ENCODE measurements around the gene TAL1. TPM values are rescaled to one million over a fixed set of nuclear protein-coding genes. Genes with fewer than 3 reads are reported as not detected.

TAL1 gene
- polyA plus RNA-seq, 3 donors = 5.2 to 5.6 (median 5.5) TPM

DNA sequence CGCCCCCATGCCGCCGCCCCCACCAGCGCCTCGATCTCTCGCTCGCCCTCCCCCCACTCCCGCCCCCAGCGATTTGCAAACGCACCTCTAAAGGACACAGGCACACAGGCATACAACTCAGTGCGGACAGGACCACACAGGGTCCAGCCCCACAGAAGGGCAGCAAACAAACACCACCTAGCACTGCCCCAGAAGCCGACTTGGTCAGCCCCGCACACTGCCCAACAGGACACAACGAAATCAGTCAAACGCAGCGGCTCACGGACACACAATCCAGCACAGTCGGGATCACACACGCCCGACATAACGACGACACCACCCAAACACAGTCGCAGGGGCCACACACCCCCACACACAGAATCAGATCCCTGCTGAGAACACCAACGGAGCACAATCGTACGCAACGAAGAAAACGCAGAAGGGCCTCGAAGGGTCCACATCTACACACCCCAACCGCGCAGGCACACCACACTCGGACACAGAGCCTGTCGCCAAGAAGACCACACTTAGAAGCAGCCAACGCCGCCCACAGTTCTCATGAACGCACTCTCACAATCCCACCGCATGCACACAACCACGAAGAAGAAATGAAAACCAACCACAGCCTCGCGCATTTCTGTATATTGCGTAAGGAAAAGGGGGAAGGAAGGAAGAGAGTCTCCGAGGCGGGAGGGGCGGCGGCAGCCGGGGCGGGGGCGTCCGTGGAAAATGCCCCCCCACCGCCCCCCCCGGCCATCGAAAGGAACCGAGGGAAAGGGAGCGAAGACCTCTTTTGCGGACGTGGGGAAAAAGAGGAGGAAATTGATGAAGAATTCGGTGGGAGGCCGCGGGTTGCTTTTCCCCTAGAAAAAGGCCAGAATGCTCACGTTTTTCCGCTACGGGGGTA, 481 bp downstream of the TAL1 start:
- no peak for DNase-seq (ENCODE audit: extremely low read depth in 1 of 11, low read depth in 9 of 11, low spot score in 4 of 11)

DNA sequence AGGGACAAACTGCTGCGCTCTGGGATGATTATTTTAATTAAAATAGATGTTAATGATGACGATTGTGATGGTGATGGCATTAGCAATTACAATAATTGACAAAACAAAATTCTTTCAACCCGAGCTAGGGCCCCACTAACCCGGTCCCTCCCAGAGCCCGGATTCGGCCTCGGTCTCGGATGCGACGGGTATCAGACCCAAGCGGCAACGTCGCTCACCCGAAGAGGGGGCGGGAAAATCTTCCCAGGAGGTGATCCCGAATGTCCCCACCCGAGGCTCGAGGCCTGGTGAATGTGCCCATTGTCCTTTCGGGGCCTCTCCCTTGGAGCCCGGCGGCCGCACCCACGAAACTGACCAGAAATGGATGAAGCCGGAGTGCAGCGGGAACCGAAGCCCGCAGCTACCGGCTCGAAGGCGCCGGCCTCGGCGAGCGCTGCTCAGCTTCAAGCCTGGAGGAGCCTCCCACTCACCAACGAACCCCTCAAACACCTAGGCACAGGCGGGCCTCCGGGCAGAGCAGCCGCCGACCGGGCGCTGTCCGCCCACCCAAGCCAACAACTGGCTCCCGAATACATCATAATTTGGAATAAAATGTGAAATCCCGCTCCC, 1.2 kb downstream of the TAL1 start:
- DNase-seq (ENCODE audit: extremely low read depth in 1 of 11, low read depth in 9 of 11, low spot score in 4 of 11) = no peak

DNA sequence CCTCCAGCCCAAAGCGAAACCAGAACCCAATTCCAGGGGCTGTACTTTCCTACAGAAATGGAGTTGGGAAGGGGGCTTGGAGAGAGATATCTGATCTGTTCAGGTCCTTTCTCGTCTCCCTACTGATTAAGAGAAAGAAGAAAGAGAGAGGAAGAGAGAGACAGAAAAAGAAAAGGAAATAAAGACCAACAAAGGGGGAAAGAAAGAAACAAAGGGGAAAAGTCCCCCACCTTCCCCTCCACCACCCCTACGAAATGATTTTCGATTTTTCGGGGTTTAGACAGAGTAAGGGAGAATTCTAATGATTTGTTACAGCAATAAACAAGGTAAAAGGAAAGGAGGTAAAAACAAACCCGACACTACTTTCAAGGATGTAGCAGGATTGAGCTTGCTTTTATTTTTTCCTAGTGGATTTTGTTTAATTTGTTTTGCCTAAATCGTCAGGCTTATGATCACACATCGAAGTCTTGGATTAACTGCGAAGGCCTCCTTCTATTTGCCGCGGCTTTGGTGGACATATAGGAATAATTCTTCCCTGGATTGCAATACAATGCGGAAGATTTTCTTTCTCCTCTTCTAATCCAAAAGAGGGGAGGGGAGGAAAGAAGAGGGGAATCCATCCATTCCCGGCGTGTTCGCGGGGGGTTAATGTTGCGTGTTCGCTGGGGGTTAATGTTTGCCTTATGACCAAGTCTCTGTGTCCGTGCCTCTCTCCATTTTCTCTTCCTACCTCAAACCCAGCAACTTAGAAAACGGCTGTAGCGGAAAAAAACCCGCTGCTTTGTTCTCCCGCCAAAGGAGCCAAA, 1.9 kb downstream of the TAL1 start:
- no peak for DNase-seq (ENCODE audit: extremely low read depth in 1 of 11, low read depth in 9 of 11, low spot score in 4 of 11)

DNA sequence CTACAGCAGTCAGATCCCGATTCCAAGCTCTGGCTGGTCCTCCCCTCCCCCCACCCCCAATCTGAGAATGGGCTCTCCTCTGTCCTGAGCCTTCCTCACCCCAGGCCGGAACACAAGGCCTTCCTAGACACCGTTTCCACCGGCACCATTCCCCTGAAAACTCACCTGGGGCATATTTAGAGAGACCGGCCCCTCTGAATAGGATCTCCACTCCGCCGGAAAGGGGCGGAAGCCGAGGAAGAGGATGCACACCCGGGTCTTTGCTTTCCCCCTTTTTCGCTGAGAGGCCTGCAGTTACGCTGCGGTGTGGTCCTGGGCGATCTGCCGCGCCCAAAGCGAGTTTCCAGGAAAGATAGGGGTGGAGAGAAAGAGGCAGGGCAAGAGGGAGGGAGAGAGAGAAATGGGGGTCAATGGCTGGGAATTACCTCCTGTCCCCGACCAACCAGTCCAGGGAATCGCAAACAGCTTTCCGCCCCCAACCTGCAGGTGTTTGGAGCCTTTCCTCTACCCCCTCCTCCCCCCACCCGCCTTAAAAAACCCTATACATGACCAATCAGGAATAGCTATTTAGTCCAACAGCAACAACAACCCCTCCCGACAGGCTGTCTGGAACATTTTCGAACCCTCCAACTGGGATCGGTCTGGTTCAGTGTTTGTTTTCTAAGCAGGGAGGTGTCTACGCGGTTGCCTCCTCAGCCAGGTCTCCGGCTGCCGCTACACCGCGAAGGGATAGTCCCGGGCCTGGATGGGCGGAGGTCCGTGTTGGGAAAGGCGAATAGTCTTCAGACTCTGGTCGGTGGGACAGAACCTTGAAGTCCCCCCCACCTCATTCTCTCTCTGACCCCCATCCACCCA, 2.8 kb downstream of the TAL1 start:
- no peak for DNase-seq (ENCODE audit: extremely low read depth in 1 of 11, low read depth in 9 of 11, low spot score in 4 of 11)

DNA sequence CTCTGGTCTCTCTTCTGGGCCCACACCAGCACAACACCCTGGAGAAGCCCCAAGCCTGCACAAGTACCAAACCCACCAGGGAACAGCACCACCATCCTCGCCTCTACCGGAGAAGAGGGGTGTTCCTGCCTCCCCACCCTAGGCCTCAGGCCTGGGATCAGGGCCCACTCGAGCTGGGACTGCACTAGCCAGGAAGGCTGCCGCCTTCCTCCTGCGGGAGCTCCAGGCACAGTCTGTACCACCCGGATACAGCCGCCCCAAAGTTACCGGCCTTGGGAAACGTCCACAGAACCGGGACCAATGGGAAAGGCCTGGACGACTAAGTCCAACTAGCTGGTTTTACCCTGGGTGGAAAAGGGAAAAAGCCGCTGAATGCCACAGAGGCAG, 3.4 kb downstream of the TAL1 start:
- no peak for DNase-seq (ENCODE audit: extremely low read depth in 1 of 11, low read depth in 9 of 11, low spot score in 4 of 11)

DNA sequence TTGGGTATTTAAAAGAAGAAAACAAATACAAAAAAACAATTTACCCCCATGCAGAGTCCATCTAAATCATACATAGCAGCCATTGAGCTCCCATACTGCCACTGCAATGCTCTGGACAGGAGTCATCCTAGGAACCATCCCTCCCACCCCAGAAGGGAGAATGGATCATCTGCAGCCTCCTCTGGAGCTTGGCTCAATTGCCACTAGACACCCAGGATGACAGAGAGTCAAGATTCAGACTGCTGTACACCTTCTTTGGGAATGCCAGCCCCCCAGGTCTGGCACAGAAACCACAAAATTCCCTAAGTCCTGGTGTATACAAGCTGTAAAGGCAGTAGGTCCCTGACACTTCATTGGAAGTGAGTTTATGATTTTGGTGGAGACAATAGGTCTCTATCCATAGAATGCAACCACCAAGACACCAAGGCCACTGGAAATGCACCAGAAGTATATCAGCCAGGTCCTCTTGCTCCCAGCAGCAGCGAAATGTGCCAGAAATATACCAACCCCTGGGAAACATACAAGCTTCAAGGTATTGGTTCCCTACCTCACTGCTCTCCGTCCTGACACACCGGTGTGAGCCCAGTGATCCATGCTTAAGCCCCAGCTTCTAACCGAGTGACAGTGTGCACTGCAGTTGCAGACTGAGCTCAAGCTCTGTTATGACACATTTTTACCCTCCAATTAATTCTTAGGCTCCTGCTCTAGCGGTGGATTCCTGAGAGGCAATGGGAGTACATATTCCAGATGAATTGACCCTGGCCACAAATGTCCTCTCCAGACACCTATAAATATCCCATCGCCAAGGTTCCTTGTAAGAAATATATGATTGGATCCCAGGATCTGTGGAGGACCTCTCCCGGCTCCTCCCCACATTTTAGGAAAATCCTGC, 4.4 kb downstream of the TAL1 start:
- DNase-seq (ENCODE audit: extremely low read depth in 1 of 11, low read depth in 9 of 11, low spot score in 4 of 11) = no peak

DNA sequence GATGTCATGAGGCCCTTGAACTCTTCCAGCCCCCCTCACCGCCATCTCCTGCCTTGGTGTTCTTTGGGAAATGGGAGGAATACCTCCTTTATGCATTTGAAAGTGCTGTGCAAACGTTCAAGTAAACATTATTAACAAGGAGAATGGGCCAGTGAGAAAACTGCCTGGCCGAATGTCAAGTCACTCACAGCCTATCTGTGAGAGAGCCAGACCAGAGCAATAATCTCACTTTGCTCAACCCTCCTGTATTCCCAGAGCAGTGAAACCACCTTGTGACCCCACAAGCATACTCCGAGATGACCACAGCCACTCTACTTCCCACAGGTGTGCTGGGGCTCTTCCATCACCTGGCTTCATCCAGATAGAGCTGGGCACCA, 5.2 kb downstream of the TAL1 start:
- DNase-seq (ENCODE audit: extremely low read depth in 1 of 11, low read depth in 9 of 11, low spot score in 4 of 11) = no peak

DNA sequence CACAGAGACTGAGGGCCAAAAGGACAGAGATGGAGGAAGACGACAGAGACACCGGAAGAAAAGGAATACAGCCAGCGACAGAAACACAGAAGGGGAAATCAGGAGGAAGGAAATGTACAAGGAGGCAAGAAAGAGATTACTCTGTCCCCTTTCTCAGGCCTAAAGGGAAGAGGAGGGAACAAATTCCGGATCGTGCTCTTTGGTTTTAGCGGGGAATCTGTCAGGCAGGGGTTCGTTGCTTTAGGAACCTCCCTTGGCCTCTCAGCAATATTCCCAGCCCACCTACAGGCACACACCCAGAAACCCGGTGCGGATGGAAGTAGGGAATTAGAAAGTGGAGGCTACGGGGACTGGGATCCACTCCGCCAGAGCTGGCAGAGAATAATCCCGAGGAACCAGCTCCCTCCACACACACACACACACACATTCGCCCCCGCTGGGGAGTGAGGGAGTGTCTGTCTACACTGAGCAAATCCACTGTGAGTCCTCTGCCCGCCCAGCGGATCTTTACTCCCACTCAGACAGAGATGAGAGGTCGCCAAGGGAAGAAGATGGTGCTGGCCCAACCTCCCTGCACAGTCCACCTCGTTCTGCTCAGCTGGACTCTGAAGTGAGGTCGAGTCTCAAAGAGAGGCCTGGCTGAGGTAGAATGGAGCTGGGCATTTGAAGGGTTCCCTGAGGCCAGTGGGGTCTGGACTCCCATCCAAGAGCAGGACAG, 5.7 kb downstream of the TAL1 start:
- no peak for DNase-seq (ENCODE audit: extremely low read depth in 1 of 11, low read depth in 9 of 11, low spot score in 4 of 11)

DNA sequence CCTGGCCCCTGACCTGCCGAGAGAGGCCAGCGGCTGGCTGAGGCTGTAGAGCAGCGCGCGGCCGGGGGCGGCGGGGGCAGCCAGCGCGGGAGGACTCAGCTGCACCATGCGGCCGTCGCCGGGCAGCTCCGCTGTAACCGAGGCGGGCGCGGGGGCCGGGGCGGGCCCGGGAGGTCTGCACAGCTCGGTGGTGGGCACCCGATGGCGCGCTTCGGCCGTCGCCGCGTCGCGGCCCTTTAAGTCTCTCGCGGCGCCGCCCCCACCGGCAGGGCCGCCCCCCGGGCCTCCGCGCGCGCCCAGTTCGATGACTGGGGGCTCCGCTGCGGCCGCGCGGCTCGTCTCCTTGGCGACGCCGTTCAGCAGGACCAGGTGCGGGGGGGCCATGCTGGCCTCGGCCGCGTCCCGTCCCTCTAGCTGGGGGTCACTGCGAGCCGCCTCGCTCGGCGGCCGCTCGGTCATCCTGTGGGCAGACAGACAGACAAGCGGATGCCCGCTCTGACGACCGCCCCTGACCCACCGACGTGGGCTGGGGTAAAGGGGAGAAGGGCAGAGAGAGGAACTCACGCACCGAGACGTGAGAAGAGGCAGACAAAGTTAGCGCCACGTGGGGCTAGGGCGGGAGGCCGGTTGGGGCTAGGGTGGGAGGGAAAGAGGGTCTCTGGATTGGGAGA, 6.5 kb downstream of the TAL1 start:
- DNase-seq (ENCODE audit: extremely low read depth in 1 of 11, low read depth in 9 of 11, low spot score in 4 of 11) = no peak

DNA sequence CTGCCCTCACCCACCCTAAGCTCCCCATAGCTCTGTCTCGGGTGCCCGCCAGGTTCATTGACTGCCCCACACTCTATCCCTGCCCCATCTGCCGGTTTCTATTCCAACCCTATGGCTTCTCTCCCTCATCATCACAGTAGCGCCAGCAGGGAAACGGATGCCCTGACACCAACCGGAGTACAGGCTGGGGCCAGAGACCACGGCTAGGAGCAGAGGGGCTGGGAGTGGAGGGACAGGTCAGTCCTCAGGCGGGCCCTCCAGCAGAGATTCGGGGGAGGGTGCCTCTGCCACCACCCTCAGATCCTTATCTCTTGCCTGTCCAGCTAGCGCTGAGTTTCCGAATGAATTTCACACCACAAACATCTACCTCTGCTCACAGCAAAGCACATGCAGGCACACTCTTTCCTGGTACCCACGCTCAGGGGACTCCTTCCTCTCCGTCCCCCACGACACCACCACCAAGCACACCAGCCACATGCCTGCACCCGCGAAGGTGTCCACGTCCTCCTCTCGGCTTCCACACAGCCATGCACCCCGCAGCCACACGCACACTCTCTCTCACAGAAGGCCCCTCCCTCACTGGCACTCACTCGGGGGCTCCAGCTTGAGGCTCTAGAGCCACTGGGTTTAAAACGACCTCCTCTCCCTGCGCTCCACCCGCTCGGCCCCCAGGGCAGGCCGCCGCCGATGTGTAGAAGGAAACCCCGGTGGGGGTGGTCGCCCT, 7.2 kb downstream of the TAL1 start:
- DNase-seq (ENCODE audit: extremely low read depth in 1 of 11, low read depth in 9 of 11, low spot score in 4 of 11) = no peak

DNA sequence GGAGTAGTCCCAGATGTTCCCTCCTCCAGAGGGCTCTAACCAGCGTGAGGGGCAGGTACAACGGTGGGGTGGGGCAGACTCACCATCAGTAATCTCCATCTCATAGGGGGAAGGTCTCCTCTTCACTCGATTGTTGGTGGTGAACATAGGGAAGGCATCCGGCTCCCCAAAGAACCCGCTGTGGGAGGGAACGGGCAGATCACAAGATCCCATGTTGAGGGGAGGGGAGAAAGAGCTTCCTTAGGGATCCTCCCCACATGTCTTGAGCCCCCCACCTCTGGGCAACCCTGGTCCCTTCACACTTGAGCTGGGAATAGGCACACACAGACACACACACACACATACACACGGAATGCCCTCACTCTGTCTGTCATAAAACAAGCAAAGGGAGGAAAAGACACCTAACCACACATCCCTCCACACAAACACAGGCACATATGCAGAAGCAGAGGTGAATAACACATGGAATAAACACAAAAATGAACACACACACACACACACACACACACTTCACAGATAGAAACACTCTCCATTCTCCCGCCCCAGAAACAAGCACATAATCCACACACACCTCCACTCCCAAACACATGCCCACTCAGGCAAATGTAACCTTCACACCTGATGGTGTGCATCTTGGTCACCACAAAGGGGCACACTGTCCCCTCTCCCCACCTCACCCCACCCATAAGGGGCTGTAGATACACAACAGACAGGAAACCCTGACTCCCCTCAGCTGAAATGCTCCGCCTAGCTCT, 7.9 kb downstream of the TAL1 start:
- DNase-seq (ENCODE audit: extremely low read depth in 1 of 11, low read depth in 9 of 11, low spot score in 4 of 11) = no peak

DNA sequence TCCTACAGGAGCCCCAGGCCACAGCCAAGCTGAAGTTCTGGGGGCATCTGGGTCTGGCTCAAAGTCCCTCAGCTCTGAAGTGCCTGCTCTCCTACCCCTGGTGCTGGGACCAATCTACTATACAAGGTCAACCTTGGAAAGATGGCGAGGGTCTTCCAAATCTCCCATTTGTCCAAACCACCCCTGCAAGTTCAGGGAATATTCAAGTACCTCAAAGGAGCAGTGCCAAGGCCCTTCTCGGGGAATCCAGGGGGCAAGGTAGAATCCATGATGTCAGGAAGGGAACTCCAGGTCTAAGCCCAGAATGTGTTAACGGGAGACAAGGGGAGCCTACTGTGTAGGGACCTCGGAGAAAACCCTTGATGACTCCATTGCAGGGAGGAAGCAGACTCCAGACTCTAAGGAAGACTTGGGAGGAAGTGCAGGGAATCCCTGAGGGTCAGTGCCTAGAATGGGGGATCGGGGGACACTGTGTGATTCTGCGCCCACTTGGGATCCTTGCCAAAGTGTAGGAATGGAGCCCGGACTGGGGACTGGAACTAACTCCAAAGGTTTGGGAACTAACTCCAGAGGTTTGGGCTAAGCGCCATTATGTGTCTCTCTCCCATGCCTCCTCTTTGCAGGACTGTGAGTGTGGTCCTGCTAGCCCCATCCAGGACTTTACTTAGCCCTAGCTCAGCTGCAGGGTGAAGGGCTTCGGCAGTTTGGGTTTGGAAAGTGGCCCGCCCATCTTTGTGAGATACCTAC, 8.7 kb downstream of the TAL1 start:
- no peak for DNase-seq (ENCODE audit: extremely low read depth in 1 of 11, low read depth in 9 of 11, low spot score in 4 of 11)

DNA sequence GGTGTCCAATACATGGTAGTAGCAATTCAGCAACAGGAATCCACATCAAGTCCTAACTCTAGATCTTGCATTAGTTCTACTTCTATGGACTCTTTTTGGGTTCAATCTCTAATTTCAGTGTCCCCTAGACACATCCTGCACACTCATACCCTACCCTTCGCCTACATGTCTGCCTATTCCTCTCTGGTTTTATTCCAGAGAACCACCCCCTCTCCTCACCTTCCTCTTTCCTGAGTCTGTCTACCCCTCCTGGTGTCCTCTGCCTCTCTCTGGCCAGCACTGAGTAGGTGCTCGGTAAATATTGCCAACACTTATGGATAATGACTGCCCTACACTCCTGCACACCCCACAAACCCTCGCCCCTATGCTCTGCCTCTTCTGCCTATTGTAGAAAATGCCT, 9.5 kb downstream of the TAL1 start:
- DNase-seq (ENCODE audit: extremely low read depth in 1 of 11, low read depth in 9 of 11, low spot score in 4 of 11) = no peak

DNA sequence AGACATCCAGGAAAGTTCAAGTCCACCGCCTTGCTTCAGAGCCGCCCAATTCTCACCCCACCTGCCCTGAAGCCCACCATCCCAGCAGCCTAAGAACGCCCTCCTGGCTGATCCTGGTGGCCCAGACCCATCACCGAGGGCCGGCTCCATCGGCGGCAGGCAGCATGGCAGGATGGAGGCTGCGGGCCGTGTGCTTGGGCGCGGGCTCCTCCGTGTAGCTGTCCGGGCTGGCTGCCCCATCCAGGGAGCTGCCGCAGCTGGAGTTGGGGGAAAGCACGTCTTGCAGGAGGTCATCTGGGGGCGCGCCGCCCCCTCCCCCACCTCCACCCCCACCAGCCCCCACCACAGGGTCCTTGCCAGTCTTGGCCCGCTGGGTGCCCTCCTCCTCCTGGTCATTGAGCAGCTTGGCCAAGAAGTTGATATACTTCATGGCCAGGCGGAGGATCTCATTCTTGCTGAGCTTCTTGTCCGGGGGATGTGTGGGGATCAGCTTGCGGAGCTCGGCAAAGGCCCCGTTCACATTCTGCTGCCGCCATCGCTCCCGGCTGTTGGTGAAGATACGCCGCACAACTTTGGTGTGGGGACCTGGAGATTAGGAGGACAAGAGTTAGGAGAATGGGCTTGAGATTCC, 12.3 kb downstream of the TAL1 start:
- DNase-seq (ENCODE audit: extremely low read depth in 1 of 11, low read depth in 9 of 11, low spot score in 4 of 11) = no peak

DNA sequence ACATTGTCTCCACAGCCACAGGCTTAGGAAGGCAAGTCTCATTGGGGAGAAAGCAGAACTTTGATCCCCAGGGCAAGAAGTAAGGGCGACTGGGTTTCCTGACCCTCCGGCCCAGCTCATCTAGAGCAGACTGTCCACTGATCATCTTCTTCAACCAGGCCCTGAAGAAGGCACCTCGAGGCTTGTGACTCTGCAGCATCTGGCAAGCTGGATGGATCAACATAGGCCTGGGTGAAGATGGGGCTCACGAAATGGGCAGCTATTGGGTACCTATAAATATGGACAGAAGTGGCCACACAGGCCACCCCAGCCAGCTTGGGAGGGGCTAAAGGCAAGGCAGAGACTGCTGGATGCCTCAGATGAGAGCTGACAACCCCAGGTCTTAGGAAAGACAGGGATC, 13.0 kb downstream of the TAL1 start:
- no peak for DNase-seq (ENCODE audit: extremely low read depth in 1 of 11, low read depth in 9 of 11, low spot score in 4 of 11)
